HG03039 (cell line): Measurements from ENCODE around the gene RTEL1.
"Not testable (repeated sequence)": the region's sequence is repeated elsewhere in the genome, so short reads cannot be mapped to it uniquely, and the experiment has no call there.

Experiments
- ATAC-seq: cut with Tn5 transposase; IDR thresholded peaks from one replicate; pipeline ENCODE4 v1.9.1; 2021; ENCODE audit warnings: mild to moderate bottlenecking, moderate library complexity; ENCODE audit not compliant: unreplicated experiment

Gene RTEL1

DNA sequence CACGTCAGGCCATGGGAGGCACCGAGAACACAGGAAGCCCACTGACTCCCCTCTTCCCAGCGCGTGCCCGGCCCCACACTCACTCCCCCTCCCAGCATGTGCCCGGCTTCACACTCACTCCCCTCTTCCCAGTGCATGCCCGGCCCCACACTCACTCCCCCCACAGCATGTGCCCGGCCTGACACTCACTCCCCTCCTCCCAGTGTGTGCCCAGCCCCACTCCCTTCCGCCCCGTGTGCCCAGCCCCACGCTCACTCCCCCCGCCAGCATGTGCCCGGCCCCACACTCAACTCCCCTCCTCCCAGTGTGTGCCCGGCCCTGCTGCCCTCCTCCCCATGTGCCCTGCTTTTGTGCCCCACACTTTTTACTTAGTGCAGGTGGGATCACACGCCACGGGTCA is 9.7 kb downstream of the RTEL1 start:
- no peak for ATAC-seq

DNA sequence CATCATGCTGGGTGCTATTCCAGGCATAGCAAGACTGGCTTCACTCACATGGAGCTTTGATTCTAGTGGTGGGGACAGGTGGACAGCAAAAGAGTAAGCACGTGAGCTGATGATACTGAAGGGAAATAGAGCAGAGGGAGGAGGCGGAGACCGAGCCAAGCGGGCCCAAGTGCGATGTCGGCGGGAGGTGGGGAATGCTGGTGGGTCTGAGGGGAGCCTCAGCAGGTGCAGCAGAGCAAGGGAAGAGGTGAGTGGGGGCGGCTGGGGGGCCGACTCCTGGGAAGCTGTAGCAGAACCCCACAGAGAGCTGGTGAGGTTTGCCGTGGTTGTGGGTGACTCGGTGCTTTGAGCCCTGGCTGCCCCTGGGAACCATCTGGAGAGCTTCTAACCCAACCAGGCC is 10.2 kb downstream of the RTEL1 start:
- ATAC-seq, result no peak

DNA sequence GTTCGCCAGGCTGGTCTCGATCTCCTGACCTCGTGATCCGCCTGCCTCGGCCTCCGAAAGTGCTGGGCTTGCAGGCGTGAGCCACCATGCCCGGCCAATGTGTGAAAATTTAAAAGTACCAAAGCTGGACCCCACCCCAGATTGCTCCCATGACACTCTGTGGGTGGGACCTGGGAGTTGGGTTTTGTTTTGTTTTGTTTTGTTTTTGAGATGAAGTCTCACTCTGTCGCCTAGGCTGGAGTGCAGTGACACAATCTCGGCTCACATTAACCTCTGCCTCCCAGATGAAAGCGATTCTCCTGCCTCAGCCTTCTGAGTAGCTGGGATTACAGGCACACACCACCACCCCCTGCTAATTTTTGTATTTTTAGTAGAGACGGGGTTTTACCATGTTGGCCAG is 13.6 kb downstream of the RTEL1 start:
- not testable (repeated sequence) for ATAC-seq

DNA sequence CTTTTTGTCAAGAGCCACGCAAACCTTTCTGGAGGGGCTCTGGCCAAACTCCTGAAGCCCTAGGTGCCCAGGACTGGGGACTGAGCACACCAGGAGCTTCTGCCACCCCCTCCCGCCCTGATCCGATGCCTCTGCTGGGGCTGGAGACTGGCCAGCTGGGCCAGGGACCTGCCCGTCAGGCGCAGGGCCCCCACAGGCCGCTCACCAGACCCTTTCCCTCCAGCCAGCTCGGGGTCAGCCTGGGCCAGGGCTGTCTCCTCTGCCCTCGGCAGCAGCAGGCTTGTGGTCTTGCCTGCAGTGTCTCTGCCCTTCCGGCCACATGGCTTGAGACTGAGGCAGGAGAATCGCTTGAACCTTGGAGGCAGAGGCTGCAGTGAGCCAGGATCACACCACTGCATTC is 14.6 kb downstream of the RTEL1 start:
- ATAC-seq, result no peak

DNA sequence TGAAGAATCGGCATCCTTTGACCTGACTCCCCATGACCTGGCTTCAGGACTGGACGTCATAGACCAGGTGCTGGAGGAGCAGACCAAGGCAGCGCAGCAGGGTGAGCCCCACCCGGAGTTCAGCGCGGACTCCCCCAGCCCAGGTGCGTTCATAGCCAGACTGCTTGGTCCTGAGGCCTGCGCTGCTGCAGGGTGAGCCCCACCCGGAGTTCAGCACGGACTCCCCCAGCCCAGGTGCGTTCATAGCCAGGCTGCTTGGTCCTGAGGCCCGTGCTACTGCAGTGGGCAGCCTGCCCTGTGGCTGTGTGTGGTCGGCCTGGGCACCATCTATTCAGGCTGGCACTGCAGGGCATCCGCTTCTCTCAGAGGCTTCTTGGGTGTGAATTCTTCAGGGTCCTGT is 15.8 kb downstream of the RTEL1 start:
- no peak for ATAC-seq

DNA sequence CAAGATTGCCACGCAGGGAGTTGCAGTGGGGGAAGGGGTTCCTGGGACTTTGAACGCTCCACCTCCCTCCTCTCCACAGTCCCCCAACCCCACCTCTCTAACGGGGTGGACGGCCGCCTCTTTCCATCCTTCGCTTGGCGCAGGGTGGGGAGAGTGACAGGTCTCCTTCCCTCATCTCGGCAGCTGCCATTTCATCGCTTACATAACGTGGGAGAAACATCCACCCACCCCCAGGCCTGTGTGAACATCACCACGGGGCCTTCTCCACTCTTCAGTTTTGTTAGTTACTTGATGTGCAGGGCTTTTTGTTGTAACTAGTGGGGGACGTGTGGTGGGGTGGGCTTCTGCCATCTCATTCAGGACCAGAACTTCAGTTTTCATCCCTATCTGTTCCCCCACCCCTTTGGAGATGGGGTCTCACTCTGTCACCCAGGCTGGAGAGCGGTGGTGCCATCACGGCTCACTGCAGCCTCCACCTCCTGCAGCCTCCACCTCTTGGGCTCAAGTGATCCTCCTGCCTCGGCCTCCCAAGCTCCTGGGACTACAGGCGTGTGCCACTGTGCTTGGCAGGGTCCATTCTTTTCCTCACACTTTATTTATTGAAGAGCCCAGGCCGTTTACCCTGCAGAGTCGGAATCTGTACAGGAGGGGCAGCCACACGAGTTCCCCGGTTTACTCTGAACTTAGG is 17.7 kb downstream of the RTEL1 start:
- no peak for ATAC-seq

DNA sequence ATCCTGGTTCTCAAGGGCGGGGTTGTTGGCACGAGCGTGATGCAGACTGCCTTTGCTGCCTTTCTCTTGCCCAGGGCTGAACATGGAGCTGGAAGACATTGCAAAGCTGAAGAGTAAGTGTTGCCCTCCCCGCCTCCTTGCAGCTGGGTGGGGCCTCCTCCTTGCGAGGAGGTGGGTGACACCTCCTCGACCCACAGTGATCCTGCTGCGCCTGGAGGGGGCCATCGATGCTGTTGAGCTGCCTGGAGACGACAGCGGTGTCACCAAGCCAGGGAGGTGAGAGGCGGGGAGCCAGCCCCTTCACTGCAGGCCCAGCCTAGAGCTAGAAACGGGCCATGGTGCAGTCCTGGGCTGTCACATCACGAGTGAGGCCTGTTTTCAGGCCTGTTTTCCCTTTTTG is 20.0 kb downstream of the RTEL1 start:
- no peak for ATAC-seq

DNA sequence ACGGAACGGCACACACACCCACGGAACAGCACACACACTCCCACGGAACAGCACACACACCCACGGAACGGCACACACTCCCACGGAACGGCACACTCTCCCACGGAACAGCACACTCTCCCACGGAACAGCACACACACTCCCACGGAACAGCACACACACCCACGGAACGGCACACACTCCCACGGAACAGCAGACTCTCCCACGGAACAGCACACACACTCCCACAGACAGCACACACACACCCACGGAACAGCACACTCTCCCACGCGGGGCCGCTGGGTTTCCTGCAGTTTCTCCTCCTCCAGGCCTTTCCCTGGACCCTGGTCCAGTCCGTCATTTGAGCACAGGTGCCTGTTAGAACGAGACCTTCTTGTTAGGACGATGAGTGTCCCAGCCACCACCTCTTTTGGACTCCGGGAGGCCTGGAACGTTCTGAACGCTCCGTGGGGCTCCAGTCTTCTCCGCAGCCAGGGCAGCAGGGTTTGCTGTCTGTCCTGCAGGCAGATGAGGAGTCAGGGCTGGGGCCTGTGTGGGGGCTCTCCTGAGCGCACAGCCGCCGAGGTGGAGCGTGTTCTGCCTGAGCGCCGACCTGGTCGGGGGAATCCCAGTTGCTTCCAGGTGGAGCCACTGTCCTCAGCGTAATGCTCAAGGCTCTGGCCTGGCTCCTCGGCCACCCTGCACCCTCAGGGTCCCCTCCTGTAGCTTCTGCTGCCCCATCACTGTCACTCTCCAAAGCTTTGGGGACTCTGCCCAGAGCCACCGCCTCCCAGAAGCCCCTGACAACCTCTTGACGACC is 20.8 kb downstream of the RTEL1 start:
- ATAC-seq, result no peak

DNA sequence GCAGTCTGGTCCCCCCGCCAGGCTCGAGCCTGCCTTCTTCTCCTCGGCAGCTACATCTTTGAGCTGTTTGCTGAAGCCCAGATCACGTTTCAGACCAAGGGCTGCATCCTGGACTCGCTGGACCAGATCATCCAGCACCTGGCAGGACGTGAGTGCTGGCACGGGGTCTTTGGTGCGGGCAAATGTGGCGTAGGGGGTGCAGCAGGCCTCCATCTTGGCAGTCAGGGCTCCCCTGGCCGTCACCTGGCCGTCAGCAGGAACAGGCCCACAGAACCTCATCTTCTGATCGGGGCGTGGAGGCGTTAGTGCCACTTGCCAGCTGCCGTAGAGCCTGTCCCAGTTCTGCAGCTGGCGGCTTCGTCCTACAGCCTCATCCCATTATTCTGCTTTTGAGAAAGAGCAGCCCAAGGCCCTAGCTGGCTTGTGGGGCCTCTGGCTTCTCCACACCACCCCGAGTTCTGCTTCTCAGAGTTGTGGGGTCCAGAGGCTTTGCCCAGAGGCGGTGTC is 21.7 kb downstream of the RTEL1 start:
- no peak for ATAC-seq

DNA sequence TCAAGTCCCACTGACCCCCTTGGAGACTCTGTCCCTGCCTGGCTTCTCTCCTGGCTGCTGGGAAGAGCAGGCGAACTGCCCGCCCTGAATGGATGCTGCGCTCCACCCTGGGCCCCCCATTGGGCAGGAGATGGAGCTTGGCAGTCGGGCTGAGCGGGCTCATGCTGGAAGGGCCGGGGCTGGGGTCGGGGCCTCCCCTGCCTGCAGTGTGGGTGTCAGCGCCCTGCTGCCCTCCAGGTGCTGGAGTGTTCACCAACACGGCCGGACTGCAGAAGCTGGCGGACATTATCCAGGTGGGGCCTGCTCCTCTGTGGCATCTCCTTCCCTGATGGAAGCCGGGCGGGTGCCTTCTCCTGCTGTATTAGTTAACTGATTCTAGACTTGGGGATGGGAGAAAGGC is 22.3 kb downstream of the RTEL1 start:
- no peak for ATAC-seq

DNA sequence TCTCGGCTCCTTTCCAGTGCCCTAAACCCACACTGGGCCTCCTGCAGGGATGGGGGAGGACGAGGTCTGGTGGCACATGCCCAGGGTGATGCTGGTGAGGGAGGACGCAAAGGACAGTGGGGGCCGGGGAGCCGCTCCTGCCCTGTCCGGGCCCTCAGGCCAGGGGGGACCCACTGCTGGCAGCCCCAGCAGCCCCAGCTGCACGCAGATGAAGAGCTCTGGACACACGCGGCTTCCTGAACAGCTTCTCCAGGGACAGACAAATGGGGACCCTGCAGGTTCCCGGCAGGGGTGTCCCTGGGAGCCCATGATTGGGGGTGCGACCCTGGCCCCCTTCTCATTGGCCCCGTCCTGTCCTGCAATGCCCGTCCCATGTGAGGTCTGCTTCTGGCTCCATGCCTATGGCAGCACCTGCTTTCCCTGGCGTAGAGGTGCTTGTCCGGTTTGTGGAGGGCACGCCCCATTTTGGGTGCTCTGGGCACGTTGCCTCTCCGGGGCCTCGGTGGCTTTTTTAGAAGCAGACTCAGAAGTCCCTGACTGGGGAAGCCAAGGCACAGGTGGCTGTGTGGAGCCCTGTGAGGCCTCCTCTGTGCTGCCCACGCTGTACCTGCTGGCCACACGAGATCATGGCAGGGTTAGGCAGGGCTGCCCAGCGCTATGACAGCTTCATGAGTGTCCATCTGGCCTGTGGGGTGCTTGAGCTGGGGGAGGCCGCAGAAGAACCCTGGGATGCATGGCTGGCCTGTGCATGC is 22.9 kb downstream of the RTEL1 start:
- no peak for ATAC-seq

DNA sequence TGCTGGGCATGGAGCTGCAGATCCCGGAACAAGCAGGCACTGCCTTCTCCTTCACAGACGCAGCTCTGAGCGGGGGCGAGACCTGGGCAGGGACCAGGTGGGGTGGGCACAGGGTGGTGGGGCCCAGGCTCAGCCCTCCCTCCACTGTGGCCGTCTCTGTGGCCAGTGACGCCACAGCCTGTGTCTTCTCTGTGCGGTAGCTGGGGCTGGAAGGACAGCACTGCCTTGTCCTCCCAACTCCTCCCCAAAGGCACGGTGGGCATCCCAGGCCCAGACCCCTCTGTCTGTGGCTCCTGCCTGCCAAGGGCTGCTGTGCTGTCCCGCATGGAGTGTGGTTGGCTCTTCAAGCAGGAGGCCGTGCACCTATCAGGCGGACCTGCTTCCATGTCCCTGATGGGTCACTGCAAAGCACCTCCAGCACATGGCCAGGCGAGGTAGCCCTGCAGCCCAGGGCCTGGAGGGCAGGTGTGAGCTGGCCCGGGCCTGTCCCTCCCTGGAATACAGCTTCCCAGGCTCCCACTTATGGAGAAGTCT is 23.6 kb downstream of the RTEL1 start:
- no peak for ATAC-seq

DNA sequence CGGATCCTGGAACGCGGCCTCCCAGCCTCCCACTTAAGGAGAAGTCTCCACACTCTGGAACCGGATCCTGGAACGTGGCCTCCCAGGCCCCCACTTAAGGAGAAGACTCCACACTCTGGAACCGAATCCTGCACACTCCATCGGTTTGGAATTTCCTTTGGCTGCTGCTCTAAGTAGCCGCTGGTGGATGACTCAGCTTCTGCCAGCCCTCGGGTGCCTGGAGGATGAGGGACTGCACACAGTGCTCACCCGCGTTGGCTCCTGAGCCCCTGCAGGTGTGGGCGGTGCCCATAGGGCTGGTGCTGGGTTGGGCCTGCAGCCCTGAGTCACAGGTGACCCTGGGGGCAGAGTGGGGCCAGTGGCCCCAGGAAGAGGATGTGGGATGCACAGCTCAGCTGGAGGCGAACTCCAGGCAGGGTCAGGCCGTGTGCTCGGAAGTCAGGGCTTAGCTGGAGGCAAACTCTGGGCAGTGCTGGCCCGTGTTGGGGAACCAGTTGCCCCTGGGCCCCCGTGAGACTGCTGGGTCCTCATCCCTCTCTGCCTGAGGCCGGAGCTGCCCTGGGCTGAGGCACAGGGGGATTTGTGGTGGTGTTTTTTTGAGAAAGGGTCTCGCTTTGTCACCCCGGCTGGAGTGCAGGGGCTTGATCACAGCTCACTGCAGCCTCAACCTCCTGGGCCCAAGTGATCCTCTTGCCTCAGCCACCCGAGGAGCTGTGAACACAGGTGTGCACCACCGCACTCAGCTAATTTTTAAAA is 24.4 kb downstream of the RTEL1 start:
- ATAC-seq, result no peak

DNA sequence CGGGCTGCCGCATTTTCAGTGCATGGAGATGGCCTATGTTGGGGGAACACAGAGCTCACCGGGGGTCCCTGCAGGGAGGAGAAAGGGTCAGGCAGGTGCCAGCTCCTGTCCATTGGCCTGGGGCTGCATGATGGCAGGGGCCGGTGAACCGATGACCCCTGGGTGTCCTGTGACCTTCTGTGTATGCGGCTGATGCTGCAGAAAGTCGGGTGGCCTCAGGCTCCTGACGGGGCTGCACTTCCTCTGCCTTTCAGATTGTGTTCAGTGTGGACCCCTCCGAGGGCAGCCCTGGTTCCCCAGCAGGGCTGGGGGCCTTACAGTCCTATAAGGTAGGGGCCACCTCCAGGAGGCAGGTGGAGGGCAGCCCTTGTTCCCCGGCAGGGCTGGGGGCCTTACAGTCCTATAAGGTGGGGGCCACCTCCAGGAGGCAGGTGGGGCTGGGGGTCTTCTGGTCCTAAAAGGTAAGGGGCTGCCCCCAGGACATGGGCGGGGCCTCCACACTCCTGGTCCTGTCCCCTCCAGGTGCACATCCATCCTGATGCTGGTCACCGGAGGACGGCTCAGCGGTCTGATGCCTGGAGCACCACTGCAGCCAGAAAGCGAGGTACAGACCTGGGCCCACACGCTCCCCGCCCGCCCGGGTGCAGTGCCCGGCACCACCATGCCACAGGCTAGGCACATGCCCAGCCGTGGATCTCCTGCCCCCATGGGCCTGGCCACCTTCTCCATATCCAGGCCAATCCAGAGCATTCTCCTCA is 27.3 kb downstream of the RTEL1 start:
- no peak for ATAC-seq

DNA sequence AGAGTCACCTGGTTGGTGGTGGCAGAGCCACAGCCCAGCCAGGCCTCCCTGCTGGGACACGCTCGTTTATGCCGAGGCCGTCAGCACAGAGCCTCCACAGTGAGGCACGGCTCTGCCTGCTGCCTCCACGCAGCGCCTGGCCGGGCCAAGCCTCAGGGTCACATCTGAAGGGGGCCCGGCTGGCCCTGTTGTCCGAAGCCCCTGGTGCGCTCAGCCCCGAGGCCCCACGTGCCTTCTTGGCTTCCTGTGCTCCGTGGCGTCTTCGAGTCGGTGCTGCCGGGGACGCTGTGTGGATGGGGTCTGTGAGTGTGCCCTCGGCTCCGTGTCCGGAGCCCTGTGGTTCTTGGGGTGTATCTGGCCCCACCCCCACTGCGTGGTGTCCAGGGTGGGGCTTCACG is 28.0 kb downstream of the RTEL1 start:
- ATAC-seq, result no peak

DNA sequence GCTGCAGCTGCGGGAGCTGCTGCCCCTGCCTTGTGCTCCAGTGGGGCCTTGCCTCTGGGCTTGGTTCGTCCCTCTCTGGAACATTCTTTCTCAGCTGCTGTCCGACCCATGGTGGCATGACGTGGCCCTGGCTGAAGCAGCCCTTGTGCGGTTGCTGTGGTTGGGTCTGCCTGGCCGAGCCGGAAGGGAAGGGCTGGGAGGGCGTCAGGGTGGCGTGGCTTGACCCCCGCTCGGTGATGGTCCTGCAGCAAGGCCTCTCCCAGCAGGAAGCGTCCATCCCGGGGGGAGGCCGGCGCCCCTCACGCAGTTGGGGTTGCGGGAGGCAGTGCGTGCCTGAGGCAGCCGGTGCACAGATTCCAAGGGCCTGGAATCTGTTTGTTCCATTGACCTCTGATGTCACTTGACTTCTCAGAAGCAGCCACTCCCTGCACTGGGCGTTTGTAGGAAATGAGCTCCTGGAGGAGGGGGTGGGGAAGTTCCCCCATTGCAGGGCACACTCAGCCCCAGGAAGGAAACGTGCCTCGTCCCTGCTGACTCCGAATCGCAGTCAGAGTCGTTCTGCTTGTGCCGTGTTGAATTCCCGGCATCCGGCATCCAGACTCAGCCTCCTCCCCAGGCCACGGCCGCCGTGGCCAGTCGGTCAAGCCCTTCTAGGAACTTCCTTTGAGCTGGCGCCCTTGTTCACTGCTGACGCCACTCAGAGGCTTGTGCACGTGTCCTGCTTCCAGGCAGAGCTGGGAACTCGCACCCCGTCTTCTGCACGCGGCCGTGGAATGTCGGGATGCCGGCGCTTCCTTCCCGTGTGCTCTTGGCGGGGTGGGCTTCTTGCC is 28.6 kb downstream of the RTEL1 start:
- ATAC-seq, result no peak

DNA sequence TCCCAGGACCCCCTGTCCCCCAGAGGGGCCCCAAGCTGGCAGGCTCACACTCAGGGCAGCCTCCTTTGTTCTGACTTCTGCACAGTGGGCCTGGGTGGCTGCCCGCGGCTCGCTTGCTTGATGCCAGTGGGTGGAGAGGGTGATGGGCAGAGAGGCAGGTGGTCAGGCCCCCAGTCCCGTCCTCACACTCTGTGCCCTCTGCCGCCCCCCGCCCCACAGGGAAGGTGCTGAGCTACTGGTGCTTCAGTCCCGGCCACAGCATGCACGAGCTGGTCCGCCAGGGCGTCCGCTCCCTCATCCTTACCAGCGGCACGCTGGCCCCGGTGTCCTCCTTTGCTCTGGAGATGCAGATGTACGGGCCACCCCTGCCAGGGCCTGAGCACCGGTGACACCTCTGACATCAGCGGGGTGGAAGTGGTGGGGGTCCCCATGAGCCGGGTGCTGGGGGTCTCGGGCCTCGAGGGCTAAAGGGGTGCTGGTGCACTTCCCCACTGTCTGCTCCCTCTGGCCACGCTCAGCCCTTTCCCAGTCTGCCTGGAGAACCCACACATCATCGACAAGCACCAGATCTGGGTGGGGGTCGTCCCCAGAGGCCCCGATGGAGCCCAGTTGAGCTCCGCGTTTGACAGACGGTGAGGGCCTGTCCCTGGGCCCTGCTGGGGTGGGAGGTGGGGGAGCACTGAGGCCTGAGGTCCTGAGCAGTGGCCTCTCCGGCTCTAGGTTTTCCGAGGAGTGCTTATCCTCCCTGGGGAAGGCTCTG is 29.5 kb downstream of the RTEL1 start:
- no peak for ATAC-seq
